ENCODE data around the gene MTX1.

DNA sequence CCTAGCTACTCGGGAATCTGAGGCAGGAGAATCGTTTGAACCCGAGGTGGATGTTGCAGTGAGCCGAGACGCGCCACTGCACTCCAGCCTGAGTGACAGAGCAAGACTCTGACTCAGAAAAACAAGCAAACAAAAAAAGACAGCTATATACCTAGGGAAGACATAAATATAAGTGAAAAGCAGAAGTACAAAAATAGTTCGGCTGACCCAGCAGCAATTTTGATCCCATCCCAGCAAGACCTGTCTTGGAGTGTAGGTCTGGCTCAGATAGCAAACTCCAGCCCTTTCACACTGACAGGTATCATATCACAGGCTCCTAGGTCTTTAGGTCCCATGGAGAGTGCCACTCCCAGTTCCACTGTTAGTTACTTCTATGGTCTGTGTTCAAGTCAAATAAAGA lies 14.6 kb downstream of the MTX1 start:
- no peak for TF ChIP-seq CTCF (IDR thresholded peaks at IDR 0.05)
- TF ChIP-seq POLR2A (IDR thresholded peaks at IDR 0.05), result no peak

Measured in Peyer's patch (tissue), 4 donors.